GM18867 (cell line): Measurements from ENCODE around the gene ATF5.

ENCODE experiments used
- ATAC-seq: cut with Tn5 transposase; IDR thresholded peaks from one replicate; pipeline ENCODE4 v1.9.1; 2021; ENCODE audit warnings: mild to moderate bottlenecking, moderate library complexity; ENCODE audit not compliant: unreplicated experiment

ATF5 gene

GRCh38 chr19:49894879-49895565, 34.0 kb upstream of the ATF5 start:
- peak; percentile 29 for ATAC-seq

GRCh38 chr19:49895566-49896297, 33.3 kb upstream of the ATF5 start:
- ATAC-seq, result no peak

- peak; percentile 40 for ATAC-seq
Measured at GRCh38 chr19:49896863-49897621, 32.0 kb upstream of the ATF5 start, which contains the start of gene IL4I1. Gene IL4I1, minus strand, starts transcription at chr19:49896887. Its CDS starts 727 bp downstream, at chr19:49896160.

- no peak for ATAC-seq
Measured at GRCh38 chr19:49904136-49904535, 24.9 kb upstream of the ATF5 start.

GRCh38 chr19:49906879-49907564, 22.0 kb upstream of the ATF5 start:
- peak; percentile 38 for ATAC-seq

- peak; percentile 36 for ATAC-seq
Measured at GRCh38 chr19:49907745-49908446, 21.1 kb upstream of the ATF5 start.

- no peak for ATAC-seq
Measured at GRCh38 chr19:49908480-49909420, 20.3 kb upstream of the ATF5 start.

- ATAC-seq, result no peak
Measured at GRCh38 chr19:49910179-49910578, 18.8 kb upstream of the ATF5 start.

- ATAC-seq, result no peak
Measured at GRCh38 chr19:49911381-49912145, 17.4 kb upstream of the ATF5 start.

GRCh38 chr19:49912965-49913685, 15.9 kb upstream of the ATF5 start:
- ATAC-seq, result no peak

- no peak for ATAC-seq
Measured at GRCh38 chr19:49913720-49914119, 15.3 kb upstream of the ATF5 start.

GRCh38 chr19:49915271-49915670, 13.7 kb upstream of the ATF5 start:
- ATAC-seq, result no peak

GRCh38 chr19:49916839-49917733, 11.9 kb upstream of the ATF5 start:
- ATAC-seq, result no peak

- ATAC-seq, result no peak
Measured at GRCh38 chr19:49918089-49918488, 10.9 kb upstream of the ATF5 start.

- no peak for ATAC-seq
Measured at GRCh38 chr19:49920624-49921363, 8.2 kb upstream of the ATF5 start.
